Testis (tissue), 3 donors: ENCODE results near the gene CLIC3. TPM values are rescaled to one million over a fixed set of nuclear protein-coding genes. Genes with fewer than 3 reads are reported as not detected.

Experiments used
- DNase-seq: peaks from one replicate; pipeline ENCODE4 v3.0.0-alpha.2; 2019
- H3K27ac ChIP-seq, 2 donors: fragments of 200-600 bp; sonication (generic); one replicate each; pipeline ENCODE4 v1.5.1; 2019
- H3K27me3 ChIP-seq: fragments of 200-600 bp; sonication (generic); one replicate; pipeline ENCODE4 v1.5.1; 2019
- H3K36me3 ChIP-seq: fragments of 200-600 bp; sonication (generic); one replicate; pipeline ENCODE4 v1.5.1; 2017; ENCODE audit warnings: low read depth; ENCODE audit errors: missing control alignments
- H3K4me1 ChIP-seq: fragments of 200-600 bp; sonication (generic); one replicate; pipeline ENCODE4 v1.5.1; 2019
- H3K4me3 ChIP-seq, 2 donors: fragments of 200-600 bp; sonication (generic); one replicate each; pipeline ENCODE4 v1.5.1; 2017 to 2019
- H3K9me3 ChIP-seq: fragments of 200-600 bp; sonication (generic); one replicate; pipeline ENCODE4 v1.5.1; 2017
- POLR2A ChIP-seq: fragments of 450-650 bp; IDR thresholded peaks from one replicate; pipeline ENCODE4 v1.6.1; 2017; ENCODE audit warnings: antibody characterized with exemption, mild to moderate bottlenecking, moderate library complexity
- WGBS, 2 donors: methylation state at CpG; one replicate each; pipeline ENCODE4 v1.1.5; 2018; 5-methylcytosine and 5-hydroxymethylcytosine counted together
- intact Hi-C: fragments of 100-400 bp; cut with DNase I; formaldehyde crosslinking; loops from one replicate; pipeline ENCODE4 v1.15.1; 2023; ENCODE audit warnings: low total_unique reads
- polyA plus RNA-seq: library from polyadenylated mRNA; stranded (reverse); fragments of 350-450 nt; fragmentation: Illumina TruSeq; extraction: RNeasy Lipid Tissue Mini Kit (QIAGEN cat#74804); gene quantifications from one replicate; pipeline ENCODE4 v1.2.3, GENCODE V29; 2014; ENCODE audit warnings: low read depth, low replicate concordance; ENCODE audit not compliant: insufficient read depth
- total RNA-seq, 2 donors: library from RNA; depleted of rRNA; stranded (reverse); fragments of >200 nt; gene quantifications; one replicate each; pipeline ENCODE4 v1.2.3, GENCODE V29; 2016
- TF ChIP-seq, protein P1 (sequence below), 3 experiments: fragments of 450-650 bp in 2 of 3; fragments of 200-600 bp in 1 of 3; sonication (generic) in 1 of 3; IDR thresholded peaks; one replicate each; pipeline ENCODE4 v1.5.1; 2016 to 2019; ENCODE audit warnings: antibody characterized with exemption in 3 of 3, mild to moderate bottlenecking in 2 of 3, moderate library complexity in 1 of 3

Gene CLIC3
- total and polyA plus RNA-seq, 3 donors from 2014 or later: 1.8 to 2.8 (median 1.9) TPM

DNA sequence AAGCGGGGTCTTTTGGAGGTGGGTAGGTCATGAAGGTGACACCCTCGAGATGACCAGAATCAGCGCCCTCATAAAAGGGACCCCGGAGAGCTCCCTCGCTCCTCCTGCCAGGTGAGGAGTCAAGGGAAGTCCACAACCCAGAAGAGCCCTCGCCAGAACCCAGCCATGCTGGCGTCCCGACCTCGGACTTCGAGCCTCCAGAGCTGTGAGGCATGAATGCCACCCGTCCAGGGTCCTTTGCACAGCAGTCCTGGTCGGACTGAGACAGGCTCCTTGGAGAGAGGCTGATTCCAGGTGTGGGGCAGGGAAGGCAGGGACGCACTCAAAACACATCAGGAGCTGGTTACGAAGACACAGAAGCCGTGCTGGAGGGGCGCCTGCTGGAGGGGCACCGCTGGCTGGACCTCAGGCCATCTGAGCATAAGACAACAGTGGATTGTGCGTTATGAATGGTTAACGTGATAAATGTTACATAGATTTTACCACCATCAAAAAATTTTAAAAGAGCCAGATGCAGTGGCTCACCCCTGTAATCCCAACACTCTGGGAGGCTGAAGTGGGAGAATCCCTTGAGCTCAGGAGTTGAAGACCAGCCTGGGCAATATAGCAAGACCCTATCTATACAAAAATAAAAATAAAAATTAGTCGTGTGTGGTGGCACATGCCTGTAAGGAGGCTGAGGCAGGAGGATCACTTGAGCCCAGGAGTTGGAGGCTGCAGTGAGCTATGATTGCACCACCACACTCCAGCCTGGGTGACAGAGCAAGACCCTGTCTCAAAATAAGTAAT, 5.7 kb upstream of the CLIC3 start:
- H3K4me3 ChIP-seq: no peak overlapping the region
- no peaks in the 10 kb centered on the region for H3K9me3 ChIP-seq
- DNase-seq: no peak
- H3K27ac ChIP-seq: no peak overlapping the region
- no peaks in the 10 kb centered on the region for H3K36me3 ChIP-seq
- intact Hi-C loops: no loop called here
- peaks cover 12% of the 10 kb centered on the region for H3K4me1 ChIP-seq
- TF ChIP-seq, protein P1, sequence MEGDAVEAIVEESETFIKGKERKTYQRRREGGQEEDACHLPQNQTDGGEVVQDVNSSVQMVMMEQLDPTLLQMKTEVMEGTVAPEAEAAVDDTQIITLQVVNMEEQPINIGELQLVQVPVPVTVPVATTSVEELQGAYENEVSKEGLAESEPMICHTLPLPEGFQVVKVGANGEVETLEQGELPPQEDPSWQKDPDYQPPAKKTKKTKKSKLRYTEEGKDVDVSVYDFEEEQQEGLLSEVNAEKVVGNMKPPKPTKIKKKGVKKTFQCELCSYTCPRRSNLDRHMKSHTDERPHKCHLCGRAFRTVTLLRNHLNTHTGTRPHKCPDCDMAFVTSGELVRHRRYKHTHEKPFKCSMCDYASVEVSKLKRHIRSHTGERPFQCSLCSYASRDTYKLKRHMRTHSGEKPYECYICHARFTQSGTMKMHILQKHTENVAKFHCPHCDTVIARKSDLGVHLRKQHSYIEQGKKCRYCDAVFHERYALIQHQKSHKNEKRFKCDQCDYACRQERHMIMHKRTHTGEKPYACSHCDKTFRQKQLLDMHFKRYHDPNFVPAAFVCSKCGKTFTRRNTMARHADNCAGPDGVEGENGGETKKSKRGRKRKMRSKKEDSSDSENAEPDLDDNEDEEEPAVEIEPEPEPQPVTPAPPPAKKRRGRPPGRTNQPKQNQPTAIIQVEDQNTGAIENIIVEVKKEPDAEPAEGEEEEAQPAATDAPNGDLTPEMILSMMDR (IDR thresholded peaks at IDR 0.05): no peak
- no peak for TF ChIP-seq POLR2A
- H3K27me3 ChIP-seq: no peaks in the 10 kb centered on the region
- 85 to 88% methylated on average over 19 to 20 of the region's 20 CpGs for WGBS, 2 donors

DNA sequence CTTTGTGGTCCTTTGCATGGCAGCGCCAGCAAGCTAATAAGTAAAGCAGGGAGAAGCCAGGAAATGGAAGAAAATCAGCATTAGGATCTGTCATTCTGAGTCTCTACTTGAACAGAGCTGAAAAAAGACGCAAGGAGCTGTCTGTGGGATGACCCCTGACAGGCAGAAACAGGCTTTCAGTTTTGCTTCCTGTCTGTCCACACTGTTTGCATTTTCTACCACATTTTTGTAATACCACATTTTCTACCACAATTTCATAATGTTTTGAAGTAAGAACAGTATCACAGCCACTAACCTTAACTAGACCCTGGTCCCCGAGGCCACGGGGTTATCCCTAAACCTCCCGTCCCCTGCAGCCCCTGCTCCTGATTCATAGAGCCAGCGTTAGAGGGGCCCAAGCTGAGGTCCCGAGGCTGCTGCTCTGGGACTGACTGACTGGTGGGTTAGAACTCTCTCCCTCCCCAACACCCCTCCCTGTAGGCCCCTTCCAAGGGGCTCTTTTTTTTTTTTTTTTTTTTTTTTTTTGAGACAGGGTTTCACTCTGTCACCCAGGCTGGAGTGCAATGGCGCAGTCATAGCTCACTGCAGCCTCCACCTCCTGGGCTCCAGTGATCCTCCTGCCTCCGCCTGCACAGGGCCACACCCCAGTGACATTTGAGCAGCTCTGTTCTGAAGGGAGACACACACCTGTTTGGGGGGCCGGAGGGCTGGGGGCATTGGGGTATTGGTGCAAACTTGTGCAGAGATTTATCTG, 4.0 kb upstream of the CLIC3 start:
- intact Hi-C loops: no loop called here
- TF ChIP-seq, protein P1 (IDR thresholded peaks at IDR 0.05): no peak
- no peak for TF ChIP-seq POLR2A
- Histone ChIP-seq H3K4me1 (peaks cover 8% of the 10 kb centered on the region), H3K27ac (no peak overlapping the region), H3K9me3 (no peaks in the 10 kb centered on the region), H3K36me3 (no peaks in the 10 kb centered on the region), H3K27me3 (no peaks in the 10 kb centered on the region), H3K4me3 (no peak overlapping the region)
- 78 to 83% methylated on average over 9 to 10 of the region's 10 CpGs for WGBS, 2 donors
- DNase-seq: no peak

- Histone ChIP-seq H3K27me3 (no peaks in the 10 kb centered on the region), H3K9me3 (no peaks in the 10 kb centered on the region), H3K4me1 (peaks cover 13% of the 10 kb centered on the region), H3K4me3 (no peak overlapping the region), H3K27ac (no peak overlapping the region), H3K36me3 (no peaks in the 10 kb centered on the region)
- DNase-seq: no peak
- intact Hi-C loops: no loop called here
- TF ChIP-seq, protein P1 (IDR thresholded peaks at IDR 0.05): no peak
- no peak for TF ChIP-seq POLR2A
- 81 to 85% methylated on average over 18 of the region's 18 CpGs for WGBS, 2 donors
These were observed 1.5 kb upstream of the CLIC3 start for GRCh38 chr9:136997830-136998234.

GRCh38 chr9:136997371-136997770, 1.0 kb upstream of the CLIC3 start:
- no peak for TF ChIP-seq POLR2A
- TF ChIP-seq, protein P1 (IDR thresholded peaks at IDR 0.05): no peak
- DNase-seq: no peak
- no peaks in the 10 kb centered on the region for H3K27me3 ChIP-seq
- H3K9me3 ChIP-seq: no peaks in the 10 kb centered on the region
- no peak overlapping the region for H3K4me3 ChIP-seq
- no peaks in the 10 kb centered on the region for H3K36me3 ChIP-seq
- intact Hi-C loops: no loop called here
- no peak overlapping the region for H3K27ac ChIP-seq
- WGBS, 2 donors: 87 to 95% methylated on average over 10 of the region's 10 CpGs
- peaks cover 13% of the 10 kb centered on the region for H3K4me1 ChIP-seq
